ENCODE results near the gene KLHDC4. TPM values are rescaled to one million over a fixed set of nuclear protein-coding genes. Genes with fewer than 3 reads are reported as not detected.

The KLHDC4 gene
- total RNA-seq, 1 experiment from 2014 or later: 117 TPM

DNA sequence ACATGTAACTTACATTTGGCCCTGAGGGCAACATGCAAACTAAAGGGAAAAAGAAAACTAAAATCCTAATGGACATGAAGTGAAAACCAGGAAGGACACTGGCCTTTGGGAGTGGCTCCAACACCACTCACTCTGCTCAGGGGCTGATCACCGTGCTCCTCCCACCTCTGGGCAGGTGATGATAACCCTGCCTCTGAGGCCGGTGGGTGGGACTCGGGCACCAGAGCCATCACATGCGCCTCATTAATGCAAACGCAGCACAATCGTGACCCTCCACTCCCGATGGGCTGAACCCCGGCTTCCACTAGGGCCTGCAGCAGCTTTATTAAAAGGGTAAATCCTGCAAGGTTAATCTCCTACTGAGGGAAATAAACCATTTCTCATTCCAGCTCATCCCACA lies 4.7 kb downstream of the KLHDC4 start:
- H3K9me3 Mint-ChIP-seq (ENCODE audit: unreplicated experiment): no peaks in the 10 kb centered on the region
- intact Hi-C loops (cut with micrococcal nuclease; ENCODE audit: unreplicated experiment): no loop called here
- no TSS peak for BruUV-seq (replicated peaks)
- Histone ChIP-seq H3K36me3 (ENCODE audit: control insufficient read depth, insufficient read depth, low read length) (peaks cover 2% of the 10 kb centered on the region), H3K4me3 (ENCODE audit: low read depth, low read length) (no peak overlapping the region), H3K9me3 (no peaks in the 10 kb centered on the region), H3K27me3 (replicated peaks; ENCODE audit: control insufficient read depth, insufficient read depth, low read length) (no peaks in the 10 kb centered on the region), H3K4me1 (no peaks in the 10 kb centered on the region)
- CTCF ChIA-PET: no interaction called here
- peaks cover 9% of the 10 kb centered on the region for H3K4me1 Mint-ChIP-seq (ENCODE audit: low read depth, unreplicated experiment)
- H3K27ac Mint-ChIP-seq (ENCODE audit: unreplicated experiment): no peak overlapping the region
- H3K27me3 Mint-ChIP-seq (ENCODE audit: insufficient read depth, unreplicated experiment): no peaks in the 10 kb centered on the region
- no peak overlapping the region for H3K4me3 Mint-ChIP-seq (ENCODE audit: unreplicated experiment)
- TF ChIP-seq, protein P1, sequence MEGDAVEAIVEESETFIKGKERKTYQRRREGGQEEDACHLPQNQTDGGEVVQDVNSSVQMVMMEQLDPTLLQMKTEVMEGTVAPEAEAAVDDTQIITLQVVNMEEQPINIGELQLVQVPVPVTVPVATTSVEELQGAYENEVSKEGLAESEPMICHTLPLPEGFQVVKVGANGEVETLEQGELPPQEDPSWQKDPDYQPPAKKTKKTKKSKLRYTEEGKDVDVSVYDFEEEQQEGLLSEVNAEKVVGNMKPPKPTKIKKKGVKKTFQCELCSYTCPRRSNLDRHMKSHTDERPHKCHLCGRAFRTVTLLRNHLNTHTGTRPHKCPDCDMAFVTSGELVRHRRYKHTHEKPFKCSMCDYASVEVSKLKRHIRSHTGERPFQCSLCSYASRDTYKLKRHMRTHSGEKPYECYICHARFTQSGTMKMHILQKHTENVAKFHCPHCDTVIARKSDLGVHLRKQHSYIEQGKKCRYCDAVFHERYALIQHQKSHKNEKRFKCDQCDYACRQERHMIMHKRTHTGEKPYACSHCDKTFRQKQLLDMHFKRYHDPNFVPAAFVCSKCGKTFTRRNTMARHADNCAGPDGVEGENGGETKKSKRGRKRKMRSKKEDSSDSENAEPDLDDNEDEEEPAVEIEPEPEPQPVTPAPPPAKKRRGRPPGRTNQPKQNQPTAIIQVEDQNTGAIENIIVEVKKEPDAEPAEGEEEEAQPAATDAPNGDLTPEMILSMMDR (IDR thresholded peaks at IDR 0.05; ENCODE audit: insufficient read depth in 1 of 2, low read depth in 1 of 2, low read length in 1 of 2, severe bottlenecking in 1 of 2, unreplicated experiment in 1 of 2): no peak
- POLR2A ChIA-PET: no interaction called here
- peaks cover 96% of the 10 kb centered on the region for H3K36me3 Mint-ChIP-seq (ENCODE audit: insufficient read depth, unreplicated experiment)
- DNase-seq: no peak

DNA sequence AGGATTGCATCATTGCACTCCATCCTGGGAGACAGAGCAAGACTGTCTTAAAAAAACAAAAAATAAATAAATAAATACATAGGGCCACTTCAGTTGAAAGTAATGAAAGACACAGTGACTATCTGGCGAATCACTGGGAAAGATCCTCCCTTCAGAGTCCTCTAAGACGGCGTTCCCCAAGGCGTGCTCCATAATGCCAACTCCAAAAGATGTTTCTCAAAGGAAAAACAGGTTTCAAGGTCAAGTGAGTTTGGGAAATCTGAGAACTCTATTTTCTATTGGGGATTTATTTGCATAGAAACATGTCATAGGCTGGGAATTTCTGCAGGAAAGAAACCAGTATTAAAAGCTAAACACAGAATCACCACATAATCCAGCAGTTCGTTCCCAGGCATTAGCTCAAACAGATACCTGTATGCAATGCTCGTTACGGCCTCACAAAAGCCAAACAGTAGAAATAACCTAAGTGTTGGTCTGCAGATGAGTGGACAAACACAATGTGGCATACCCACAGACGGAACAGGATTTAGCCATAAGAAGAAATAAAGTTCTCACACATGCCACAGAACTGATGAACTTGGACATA lies 7.9 kb downstream of the KLHDC4 start:
- Mint-ChIP-seq H3K27ac (ENCODE audit: unreplicated experiment) (no peak overlapping the region), H3K4me3 (ENCODE audit: unreplicated experiment) (no peak overlapping the region), H3K4me1 (ENCODE audit: low read depth, unreplicated experiment) (peaks cover 6% of the 10 kb centered on the region), H3K27me3 (ENCODE audit: insufficient read depth, unreplicated experiment) (no peaks in the 10 kb centered on the region), H3K9me3 (ENCODE audit: unreplicated experiment) (no peaks in the 10 kb centered on the region), H3K36me3 (ENCODE audit: insufficient read depth, unreplicated experiment) (peaks cover 99% of the 10 kb centered on the region)
- intact Hi-C loops (cut with micrococcal nuclease; ENCODE audit: unreplicated experiment): no loop called here
- peaks cover 3% of the 10 kb centered on the region; the same call in 1 of the 2 replicates for H3K36me3 ChIP-seq (ENCODE audit: control insufficient read depth, insufficient read depth, low read length)
- no peak for DNase-seq
- H3K4me1 ChIP-seq: no peaks in the 10 kb centered on the region
- TF ChIP-seq, protein P1 (IDR thresholded peaks at IDR 0.05; ENCODE audit: insufficient read depth in 1 of 2, low read depth in 1 of 2, low read length in 1 of 2, severe bottlenecking in 1 of 2, unreplicated experiment in 1 of 2): no peak
- BruUV-seq (replicated peaks): no TSS peak
- no peaks in the 10 kb centered on the region for H3K27me3 ChIP-seq (replicated peaks; ENCODE audit: control insufficient read depth, insufficient read depth, low read length)
- no peak overlapping the region for H3K4me3 ChIP-seq (ENCODE audit: low read depth, low read length)
- CTCF ChIA-PET: no interaction called here
- H3K9me3 ChIP-seq: no peaks in the 10 kb centered on the region
- POLR2A ChIA-PET: interaction anchor here (0.6 kb wide), 1 partner anchor 508 kb away, joined by 4 read pairs; no protein-coding TSS in a partner anchor

DNA sequence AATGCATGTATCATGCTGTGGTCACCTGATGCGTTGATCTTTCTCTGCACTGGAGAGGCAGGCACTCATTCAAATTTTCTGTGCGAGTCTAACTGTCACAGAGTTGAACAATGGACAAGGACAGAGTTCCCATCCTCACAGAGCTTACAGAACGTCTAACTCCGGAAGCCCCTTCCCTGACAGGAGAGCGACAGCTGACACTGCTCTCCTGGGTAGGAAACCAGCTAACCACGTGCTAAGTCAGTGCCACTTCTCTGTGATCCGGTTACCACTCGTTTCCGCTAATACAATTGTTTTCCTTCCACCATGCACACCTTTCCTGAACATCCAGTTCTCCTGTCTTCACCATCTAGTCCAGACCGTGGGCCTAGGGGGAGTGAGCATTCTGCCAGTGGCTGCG lies 11.3 kb downstream of the KLHDC4 start:
- no peaks in the 10 kb centered on the region for H3K27me3 Mint-ChIP-seq (ENCODE audit: insufficient read depth, unreplicated experiment)
- ChIA-PET CTCF (no interaction called here), POLR2A (interaction anchor here (0.6 kb wide), 1 partner anchor 25 kb away, joined by 9 read pairs; no protein-coding TSS in a partner anchor)
- H3K9me3 Mint-ChIP-seq (ENCODE audit: unreplicated experiment): no peaks in the 10 kb centered on the region
- H3K36me3 Mint-ChIP-seq (ENCODE audit: insufficient read depth, unreplicated experiment): peaks cover 99% of the 10 kb centered on the region
- no peaks in the 10 kb centered on the region for H3K4me1 ChIP-seq
- H3K36me3 ChIP-seq (ENCODE audit: control insufficient read depth, insufficient read depth, low read length): peaks cover 7% of the 10 kb centered on the region; the same call in 1 of the 2 replicates
- H3K27ac Mint-ChIP-seq (ENCODE audit: unreplicated experiment): no peak overlapping the region
- H3K27me3 ChIP-seq (replicated peaks; ENCODE audit: control insufficient read depth, insufficient read depth, low read length): no peaks in the 10 kb centered on the region
- TF ChIP-seq, protein P1 (IDR thresholded peaks at IDR 0.05; ENCODE audit: insufficient read depth in 1 of 2, low read depth in 1 of 2, low read length in 1 of 2, severe bottlenecking in 1 of 2, unreplicated experiment in 1 of 2): no peak
- no peak overlapping the region for H3K4me3 ChIP-seq (ENCODE audit: low read depth, low read length)
- H3K9me3 ChIP-seq: no peaks in the 10 kb centered on the region
- BruUV-seq (replicated peaks): no TSS peak
- H3K4me1 Mint-ChIP-seq (ENCODE audit: low read depth, unreplicated experiment): no peaks in the 10 kb centered on the region
- intact Hi-C loops (cut with micrococcal nuclease; ENCODE audit: unreplicated experiment): no loop called here
- DNase-seq: no peak
- H3K4me3 Mint-ChIP-seq (ENCODE audit: unreplicated experiment): no peak overlapping the region

Measured in Caco-2 (cell line).